B cell (primary cell): ENCODE data around the gene DHRS12.

ENCODE experiments used
- CTCF ChIP-seq: fragments of 200-600 bp; IDR thresholded peaks from one replicate; pipeline ENCODE4 v1.8.0; 2022; ENCODE audit warnings: antibody characterized with exemption, mild to moderate bottlenecking
- EZH2 ChIP-seq: IDR thresholded peaks from 2 replicates; pipeline ENCODE4 v1.6.1; 2012; ENCODE audit warnings: borderline replicate concordance, low read depth, mild to moderate bottlenecking, moderate library complexity, low read length; ENCODE audit not compliant: insufficient read depth, poor library complexity, severe bottlenecking

GRCh38 chr13:51739027-51739764 lies 64.8 kb downstream of the DHRS12 start:
- no peak for TF ChIP-seq CTCF
- no peak for TF ChIP-seq EZH2
